Liver (tissue), 3 donors: Measurements from ENCODE around the gene KRT28.

Experiments
- FOXA1 ChIP-seq: IDR thresholded peaks from 2 replicates; pipeline ENCODE4 v1.6.1; 2016; ENCODE audit warnings: antibody characterized with exemption
- GABPA ChIP-seq, 2 donors: IDR thresholded peaks in 1 of 2; conservative IDR thresholded peaks in 1 of 2; 2 replicates each; pipeline ENCODE4 v1.6.1; 2016; ENCODE audit warnings: antibody characterized with exemption in 2 of 2, mild to moderate bottlenecking in 1 of 2, moderate library complexity in 1 of 2
- RAD21 ChIP-seq, 2 donors: IDR thresholded peaks; 2 replicates each; pipeline ENCODE4 v1.6.1; 2016; ENCODE audit warnings: antibody characterized with exemption in 2 of 2, mild to moderate bottlenecking in 2 of 2
- SP1 ChIP-seq: IDR thresholded peaks from 2 replicates; pipeline ENCODE4 v1.6.1; 2018; ENCODE audit warnings: antibody characterized with exemption, mild to moderate bottlenecking
- TAF1 ChIP-seq: conservative IDR thresholded peaks from 2 replicates; pipeline ENCODE4 v1.6.1; 2016; ENCODE audit warnings: antibody characterized with exemption, mild to moderate bottlenecking
- YY1 ChIP-seq: IDR thresholded peaks from 2 replicates; pipeline ENCODE4 v1.6.1; 2016; ENCODE audit warnings: antibody characterized with exemption, mild to moderate bottlenecking
- TF ChIP-seq, protein P1 (sequence below): IDR thresholded peaks from 2 replicates; pipeline ENCODE4 v1.6.1; 2016; ENCODE audit warnings: antibody characterized with exemption
- TF ChIP-seq, protein P2 (sequence below): fragments of 150-350 bp; IDR thresholded peaks from 2 replicates; pipeline ENCODE4 v1.5.1; 2017; ENCODE audit warnings: improper control_type of control experiment, low read depth, low read length; ENCODE audit not compliant: missing input control
- TF ChIP-seq, protein P3 (sequence below): IDR thresholded peaks from 2 replicates; pipeline ENCODE4 v1.6.1; 2016; ENCODE audit warnings: antibody characterized with exemption
- TF ChIP-seq, protein P4 (sequence below): IDR thresholded peaks from 2 replicates; pipeline ENCODE4 v1.6.1; 2016; ENCODE audit warnings: antibody characterized with exemption
- TF ChIP-seq, protein P5 (sequence below): IDR thresholded peaks from 2 replicates; pipeline ENCODE4 v1.6.1; 2016; ENCODE audit warnings: antibody characterized with exemption, mild to moderate bottlenecking
- donor health status: healthy.
- donor health status: healthy.

DNA sequence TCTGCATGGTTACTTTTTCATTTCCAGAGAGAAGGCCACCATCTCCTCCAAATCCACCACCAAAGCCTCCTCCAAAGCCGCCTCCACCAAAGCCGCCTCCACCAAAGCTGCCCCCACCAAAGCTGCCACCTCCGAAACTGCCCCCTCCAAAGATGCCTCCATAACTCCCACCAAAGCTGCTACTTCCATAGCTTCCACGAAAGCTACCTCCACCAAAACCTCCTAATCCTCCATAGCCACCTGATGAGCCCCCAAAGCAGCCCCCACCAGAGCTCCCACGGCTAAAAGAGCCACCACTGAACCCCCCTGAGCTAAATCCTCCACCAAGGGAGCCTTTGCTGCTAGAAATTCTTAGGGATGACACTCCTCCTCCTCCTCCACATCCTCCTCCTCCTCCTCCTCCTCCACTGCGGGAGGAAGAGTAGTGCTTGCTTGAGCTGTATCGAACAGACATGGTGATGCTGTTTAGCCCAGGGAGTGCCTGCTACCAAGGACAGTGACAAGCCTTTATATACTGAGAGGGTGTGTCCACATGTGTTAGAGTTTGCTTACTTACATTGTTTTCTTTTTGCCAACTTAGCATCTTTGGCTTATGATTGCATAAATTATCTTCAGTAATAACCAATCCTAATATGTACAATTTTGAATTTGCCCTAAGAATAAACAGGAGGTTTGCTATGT lies 22.5 kb upstream of the KRT28 start, which contains the start of gene KRT10:
- TF ChIP-seq, protein P1, sequence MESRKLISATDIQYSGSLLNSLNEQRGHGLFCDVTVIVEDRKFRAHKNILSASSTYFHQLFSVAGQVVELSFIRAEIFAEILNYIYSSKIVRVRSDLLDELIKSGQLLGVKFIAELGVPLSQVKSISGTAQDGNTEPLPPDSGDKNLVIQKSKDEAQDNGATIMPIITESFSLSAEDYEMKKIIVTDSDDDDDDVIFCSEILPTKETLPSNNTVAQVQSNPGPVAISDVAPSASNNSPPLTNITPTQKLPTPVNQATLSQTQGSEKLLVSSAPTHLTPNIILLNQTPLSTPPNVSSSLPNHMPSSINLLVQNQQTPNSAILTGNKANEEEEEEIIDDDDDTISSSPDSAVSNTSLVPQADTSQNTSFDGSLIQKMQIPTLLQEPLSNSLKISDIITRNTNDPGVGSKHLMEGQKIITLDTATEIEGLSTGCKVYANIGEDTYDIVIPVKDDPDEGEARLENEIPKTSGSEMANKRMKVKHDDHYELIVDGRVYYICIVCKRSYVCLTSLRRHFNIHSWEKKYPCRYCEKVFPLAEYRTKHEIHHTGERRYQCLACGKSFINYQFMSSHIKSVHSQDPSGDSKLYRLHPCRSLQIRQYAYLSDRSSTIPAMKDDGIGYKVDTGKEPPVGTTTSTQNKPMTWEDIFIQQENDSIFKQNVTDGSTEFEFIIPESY = no peak
- no peak for TF ChIP-seq RAD21 (IDR thresholded peaks at IDR 0.05)
- TF ChIP-seq, protein P2, sequence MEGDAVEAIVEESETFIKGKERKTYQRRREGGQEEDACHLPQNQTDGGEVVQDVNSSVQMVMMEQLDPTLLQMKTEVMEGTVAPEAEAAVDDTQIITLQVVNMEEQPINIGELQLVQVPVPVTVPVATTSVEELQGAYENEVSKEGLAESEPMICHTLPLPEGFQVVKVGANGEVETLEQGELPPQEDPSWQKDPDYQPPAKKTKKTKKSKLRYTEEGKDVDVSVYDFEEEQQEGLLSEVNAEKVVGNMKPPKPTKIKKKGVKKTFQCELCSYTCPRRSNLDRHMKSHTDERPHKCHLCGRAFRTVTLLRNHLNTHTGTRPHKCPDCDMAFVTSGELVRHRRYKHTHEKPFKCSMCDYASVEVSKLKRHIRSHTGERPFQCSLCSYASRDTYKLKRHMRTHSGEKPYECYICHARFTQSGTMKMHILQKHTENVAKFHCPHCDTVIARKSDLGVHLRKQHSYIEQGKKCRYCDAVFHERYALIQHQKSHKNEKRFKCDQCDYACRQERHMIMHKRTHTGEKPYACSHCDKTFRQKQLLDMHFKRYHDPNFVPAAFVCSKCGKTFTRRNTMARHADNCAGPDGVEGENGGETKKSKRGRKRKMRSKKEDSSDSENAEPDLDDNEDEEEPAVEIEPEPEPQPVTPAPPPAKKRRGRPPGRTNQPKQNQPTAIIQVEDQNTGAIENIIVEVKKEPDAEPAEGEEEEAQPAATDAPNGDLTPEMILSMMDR = no peak
- TF ChIP-seq, protein P3, sequence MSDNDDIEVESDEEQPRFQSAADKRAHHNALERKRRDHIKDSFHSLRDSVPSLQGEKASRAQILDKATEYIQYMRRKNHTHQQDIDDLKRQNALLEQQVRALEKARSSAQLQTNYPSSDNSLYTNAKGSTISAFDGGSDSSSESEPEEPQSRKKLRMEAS = no peak
- TF ChIP-seq YY1 = no peak
- TF ChIP-seq TAF1 = no peak
- TF ChIP-seq SP1 = no peak
- TF ChIP-seq, protein P4, sequence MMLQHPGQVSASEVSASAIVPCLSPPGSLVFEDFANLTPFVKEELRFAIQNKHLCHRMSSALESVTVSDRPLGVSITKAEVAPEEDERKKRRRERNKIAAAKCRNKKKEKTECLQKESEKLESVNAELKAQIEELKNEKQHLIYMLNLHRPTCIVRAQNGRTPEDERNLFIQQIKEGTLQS = no peak
- TF ChIP-seq, protein P5, sequence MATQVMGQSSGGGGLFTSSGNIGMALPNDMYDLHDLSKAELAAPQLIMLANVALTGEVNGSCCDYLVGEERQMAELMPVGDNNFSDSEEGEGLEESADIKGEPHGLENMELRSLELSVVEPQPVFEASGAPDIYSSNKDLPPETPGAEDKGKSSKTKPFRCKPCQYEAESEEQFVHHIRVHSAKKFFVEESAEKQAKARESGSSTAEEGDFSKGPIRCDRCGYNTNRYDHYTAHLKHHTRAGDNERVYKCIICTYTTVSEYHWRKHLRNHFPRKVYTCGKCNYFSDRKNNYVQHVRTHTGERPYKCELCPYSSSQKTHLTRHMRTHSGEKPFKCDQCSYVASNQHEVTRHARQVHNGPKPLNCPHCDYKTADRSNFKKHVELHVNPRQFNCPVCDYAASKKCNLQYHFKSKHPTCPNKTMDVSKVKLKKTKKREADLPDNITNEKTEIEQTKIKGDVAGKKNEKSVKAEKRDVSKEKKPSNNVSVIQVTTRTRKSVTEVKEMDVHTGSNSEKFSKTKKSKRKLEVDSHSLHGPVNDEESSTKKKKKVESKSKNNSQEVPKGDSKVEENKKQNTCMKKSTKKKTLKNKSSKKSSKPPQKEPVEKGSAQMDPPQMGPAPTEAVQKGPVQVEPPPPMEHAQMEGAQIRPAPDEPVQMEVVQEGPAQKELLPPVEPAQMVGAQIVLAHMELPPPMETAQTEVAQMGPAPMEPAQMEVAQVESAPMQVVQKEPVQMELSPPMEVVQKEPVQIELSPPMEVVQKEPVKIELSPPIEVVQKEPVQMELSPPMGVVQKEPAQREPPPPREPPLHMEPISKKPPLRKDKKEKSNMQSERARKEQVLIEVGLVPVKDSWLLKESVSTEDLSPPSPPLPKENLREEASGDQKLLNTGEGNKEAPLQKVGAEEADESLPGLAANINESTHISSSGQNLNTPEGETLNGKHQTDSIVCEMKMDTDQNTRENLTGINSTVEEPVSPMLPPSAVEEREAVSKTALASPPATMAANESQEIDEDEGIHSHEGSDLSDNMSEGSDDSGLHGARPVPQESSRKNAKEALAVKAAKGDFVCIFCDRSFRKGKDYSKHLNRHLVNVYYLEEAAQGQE = no peak
- TF ChIP-seq FOXA1 = no peak
- no peak for TF ChIP-seq GABPA (IDR thresholded peaks at IDR 0.05 in 1 of 2, conservative IDR thresholded peaks at IDR 0.05 in 1 of 2)
